ENCODE results near the gene NPB. TPM values are rescaled to one million over a fixed set of nuclear protein-coding genes. Genes with fewer than 3 reads are reported as not detected.

Gene NPB
- total RNA-seq, 4 donors from 2014 or later: 0.41 TPM; not detected in 3

GRCh38 chr17:81907219-81908145, 5.4 kb downstream of the NPB start:
- DNase-seq: no peak
- H3K4me1 ChIP-seq: peaks cover 12 to 22% (median 19%) of the 10 kb centered on the region in 4 donors
- no peak overlapping the region for H3K27ac ChIP-seq
- no peak overlapping the region for H3K4me3 ChIP-seq
- intact Hi-C loops (cut with DNase I; ENCODE audit: low total_unique reads): no loop called here
- TF ChIP-seq EP300 (IDR thresholded peaks at IDR 0.05; ENCODE audit: low read depth): no peak
- no peak for TF ChIP-seq POLR2AphosphoS5 (IDR thresholded peaks at IDR 0.05)
- no peak for TF ChIP-seq POLR2A (IDR thresholded peaks at IDR 0.05)
- TF ChIP-seq, protein P1, sequence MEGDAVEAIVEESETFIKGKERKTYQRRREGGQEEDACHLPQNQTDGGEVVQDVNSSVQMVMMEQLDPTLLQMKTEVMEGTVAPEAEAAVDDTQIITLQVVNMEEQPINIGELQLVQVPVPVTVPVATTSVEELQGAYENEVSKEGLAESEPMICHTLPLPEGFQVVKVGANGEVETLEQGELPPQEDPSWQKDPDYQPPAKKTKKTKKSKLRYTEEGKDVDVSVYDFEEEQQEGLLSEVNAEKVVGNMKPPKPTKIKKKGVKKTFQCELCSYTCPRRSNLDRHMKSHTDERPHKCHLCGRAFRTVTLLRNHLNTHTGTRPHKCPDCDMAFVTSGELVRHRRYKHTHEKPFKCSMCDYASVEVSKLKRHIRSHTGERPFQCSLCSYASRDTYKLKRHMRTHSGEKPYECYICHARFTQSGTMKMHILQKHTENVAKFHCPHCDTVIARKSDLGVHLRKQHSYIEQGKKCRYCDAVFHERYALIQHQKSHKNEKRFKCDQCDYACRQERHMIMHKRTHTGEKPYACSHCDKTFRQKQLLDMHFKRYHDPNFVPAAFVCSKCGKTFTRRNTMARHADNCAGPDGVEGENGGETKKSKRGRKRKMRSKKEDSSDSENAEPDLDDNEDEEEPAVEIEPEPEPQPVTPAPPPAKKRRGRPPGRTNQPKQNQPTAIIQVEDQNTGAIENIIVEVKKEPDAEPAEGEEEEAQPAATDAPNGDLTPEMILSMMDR (IDR thresholded peaks at IDR 0.05): no peak
- no peaks in the 10 kb centered on the region for H3K9me3 ChIP-seq
- in situ Hi-C loops (cut with MboI; ENCODE audit: low pct_ligation_motif_present in 1 of 4, low pct_unique_long_range_greater_than_20kb in 1 of 4, low sequenced_read_pairs in 3 of 4): no loop called here
- no peaks in the 10 kb centered on the region for H3K36me3 ChIP-seq
- peaks cover 8% of the 10 kb centered on the region for H3K27me3 ChIP-seq
- WGBS, 2 donors (ENCODE audit: low coverage in 1 of 2): 91% methylated on average over 18 of the region's 26 CpGs; no CpG with 5 or more reads in 1 of the 2 donors

DNA sequence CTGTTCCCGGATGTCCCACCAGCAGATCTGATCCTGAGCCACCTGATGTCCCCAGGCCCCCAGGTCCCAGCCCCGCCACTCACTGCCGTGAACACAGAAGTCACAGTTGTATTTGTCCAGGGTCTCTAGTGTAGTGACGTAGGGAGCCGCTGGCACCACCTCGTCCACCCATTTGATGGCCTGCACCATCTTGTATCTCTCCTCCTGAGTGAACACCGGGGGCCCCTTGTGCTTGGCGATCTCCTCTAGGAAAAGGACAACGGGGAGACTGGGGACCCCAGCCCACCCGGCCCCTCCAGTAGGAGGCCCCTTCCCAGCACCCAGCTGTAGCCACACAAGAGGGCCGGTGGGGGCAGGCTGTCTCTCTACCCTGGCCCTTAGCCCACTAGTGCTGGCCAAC, 6.8 kb downstream of the NPB start:
- WGBS, 2 donors (ENCODE audit: low coverage in 1 of 2): 96 to 100% methylated on average over 2 to 11 of the region's 11 CpGs
- in situ Hi-C loops (cut with MboI; ENCODE audit: low pct_ligation_motif_present in 1 of 4, low pct_unique_long_range_greater_than_20kb in 1 of 4, low sequenced_read_pairs in 3 of 4): no loop called here
- Histone ChIP-seq H3K27ac (no peak overlapping the region), H3K36me3 (peaks cover 0 to 8% (median 2%) of the 10 kb centered on the region in 4 donors), H3K27me3 (no peaks in the 10 kb centered on the region), H3K4me1 (peaks cover 10 to 17% (median 13%) of the 10 kb centered on the region in 4 donors), H3K4me3 (no peak overlapping the region), H3K9me3 (no peaks in the 10 kb centered on the region)
- intact Hi-C loops (cut with DNase I; ENCODE audit: low total_unique reads): no loop called here
- TF ChIP-seq POLR2AphosphoS5 (IDR thresholded peaks at IDR 0.05): no peak
- TF ChIP-seq POLR2A (IDR thresholded peaks at IDR 0.05): no peak
- TF ChIP-seq, protein P1 (IDR thresholded peaks at IDR 0.05): no peak
- no peak for TF ChIP-seq EP300 (IDR thresholded peaks at IDR 0.05; ENCODE audit: low read depth)
- no peak for DNase-seq

DNA sequence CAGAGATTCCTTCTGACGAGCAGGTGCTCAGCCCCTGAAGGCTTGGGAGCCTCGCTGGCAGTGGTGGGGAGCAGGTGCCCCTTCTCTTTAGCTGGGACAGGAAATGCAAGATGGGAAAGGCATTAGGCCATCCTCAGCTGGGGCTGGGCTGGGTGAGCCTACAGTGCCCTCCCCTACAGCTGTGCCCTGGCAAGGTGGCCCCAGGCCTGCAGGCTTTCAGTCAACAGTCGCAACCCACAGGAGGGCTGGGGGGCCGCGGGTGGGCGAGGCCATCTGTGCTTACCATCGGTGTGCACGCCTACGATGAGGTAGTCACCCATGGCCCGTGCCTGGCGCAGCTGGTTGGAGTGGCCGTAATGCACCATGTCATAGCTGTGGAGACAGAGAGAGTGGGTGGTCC, 7.2 kb downstream of the NPB start:
- no peaks in the 10 kb centered on the region for H3K27me3 ChIP-seq
- H3K4me3 ChIP-seq: no peak overlapping the region
- H3K36me3 ChIP-seq: peaks cover 0 to 12% (median 4%) of the 10 kb centered on the region in 4 donors
- TF ChIP-seq POLR2AphosphoS5 (IDR thresholded peaks at IDR 0.05): no peak
- no peak for TF ChIP-seq POLR2A (IDR thresholded peaks at IDR 0.05)
- TF ChIP-seq, protein P1 (IDR thresholded peaks at IDR 0.05): no peak
- no peak for TF ChIP-seq EP300 (IDR thresholded peaks at IDR 0.05; ENCODE audit: low read depth)
- H3K4me1 ChIP-seq: peaks cover 10 to 17% (median 13%) of the 10 kb centered on the region in 4 donors
- H3K27ac ChIP-seq: no peak overlapping the region
- DNase-seq: no peak
- intact Hi-C loops (cut with DNase I; ENCODE audit: low total_unique reads): no loop called here
- in situ Hi-C loops (cut with MboI; ENCODE audit: low pct_ligation_motif_present in 1 of 4, low pct_unique_long_range_greater_than_20kb in 1 of 4, low sequenced_read_pairs in 3 of 4): no loop called here
- no peaks in the 10 kb centered on the region for H3K9me3 ChIP-seq
- WGBS, 2 donors (ENCODE audit: low coverage in 1 of 2): 95% methylated on average over 10 of the region's 12 CpGs; no CpG with 5 or more reads in 1 of the 2 donors

DNA sequence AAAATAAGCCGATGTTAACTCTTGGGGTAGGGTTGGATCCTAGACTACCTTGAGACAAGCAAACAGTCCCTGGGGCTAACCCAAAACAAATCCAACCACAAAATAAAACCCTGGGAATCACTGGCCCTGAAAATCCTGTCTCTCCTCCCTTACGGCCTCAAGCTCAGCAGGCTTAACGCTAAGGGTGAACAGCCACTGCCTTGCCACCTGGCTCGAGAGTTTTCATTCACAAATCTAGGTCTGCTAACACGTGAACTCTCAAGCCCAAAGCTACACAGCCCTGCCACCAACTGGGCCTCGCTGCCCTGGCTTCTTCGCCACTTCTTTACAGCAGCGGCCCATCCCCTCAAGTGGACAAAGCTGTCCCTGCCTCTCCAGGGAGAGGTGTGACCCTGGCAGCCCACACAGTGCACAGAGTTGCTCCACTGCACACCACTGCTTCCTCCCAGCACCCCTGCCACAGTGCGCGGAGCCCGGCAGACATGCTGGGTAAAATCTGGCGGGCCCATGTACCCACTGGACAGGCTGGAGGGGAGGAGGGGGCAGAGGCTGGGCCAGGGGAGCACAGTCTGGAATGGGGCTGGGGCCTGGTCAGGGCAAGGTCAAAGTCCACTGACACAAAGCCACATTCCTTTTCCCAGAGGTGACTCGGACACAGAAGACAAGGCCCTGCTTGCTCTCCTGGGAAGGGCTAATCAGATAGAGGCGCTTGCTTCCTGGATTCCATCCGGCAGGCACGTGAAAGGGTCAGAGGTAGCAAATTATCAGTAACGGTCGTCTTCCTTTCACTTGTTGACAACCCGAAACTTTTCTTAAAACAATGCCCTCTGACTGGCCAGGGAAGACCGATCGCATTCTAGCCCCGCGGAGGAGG, 8.2 kb downstream of the NPB start:
- intact Hi-C loops (cut with DNase I; ENCODE audit: low total_unique reads) (no loop called here), in situ Hi-C loops (cut with MboI; ENCODE audit: low pct_ligation_motif_present in 1 of 4, low pct_unique_long_range_greater_than_20kb in 1 of 4, low sequenced_read_pairs in 3 of 4) (no loop called here)
- no peaks in the 10 kb centered on the region for H3K27me3 ChIP-seq
- peaks cover 0 to 22% (median 8%) of the 10 kb centered on the region in 4 donors for H3K36me3 ChIP-seq
- TF ChIP-seq POLR2A (IDR thresholded peaks at IDR 0.05): no peak
- no peaks in the 10 kb centered on the region for H3K9me3 ChIP-seq
- peak; percentile 53 for DNase-seq
- WGBS, 2 donors (ENCODE audit: low coverage in 1 of 2): 37 to 40% methylated on average over 1 to 23 of the region's 23 CpGs
- peak overlapping the region; percentile 81 to 90 (median 86) for H3K27ac ChIP-seq
- H3K4me3 ChIP-seq: peak overlapping the region; percentile 71 to 90 (median 79)
- peaks cover 10 to 17% (median 13%) of the 10 kb centered on the region in 4 donors for H3K4me1 ChIP-seq

Measured in transverse colon (tissue), 4 donors.